Measurements from ENCODE around the gene GULP1.
"Not testable (repeated sequence)": the region's sequence is repeated elsewhere in the genome, so short reads cannot be mapped to it uniquely, and the experiment has no call there.

GULP1 gene

GRCh38 chr2:188557081-188557480 lies 265.4 kb downstream of the GULP1 start:
- H3K27ac ChIP-seq (ENCODE audit: low read depth, low read length): no peak overlapping the region
- H3K36me3 ChIP-seq (ENCODE audit: control insufficient read depth, low read length): no peaks in the 10 kb centered on the region

GRCh38 chr2:188559455-188559854 lies 267.8 kb downstream of the GULP1 start:
- not testable (repeated sequence) for H3K4me3 ChIP-seq (ENCODE audit: low read length); H3K9me2 ChIP-seq (replicated peaks; ENCODE audit: control insufficient read depth, low read length); H3K27ac ChIP-seq (ENCODE audit: low read depth, low read length); H3K4me2 ChIP-seq (ENCODE audit: low read length); H3K4me1 ChIP-seq (ENCODE audit: control insufficient read depth, low read length); H4K20me1 ChIP-seq (ENCODE audit: control insufficient read depth, insufficient read depth, low read depth, low read length); H3K9me3 ChIP-seq (ENCODE audit: control insufficient read depth, insufficient read depth, low read length); H3F3A ChIP-seq (ENCODE audit: control insufficient read depth, insufficient read depth); H3K36me3 ChIP-seq (ENCODE audit: control insufficient read depth, low read length); H3K27me3 ChIP-seq (ENCODE audit: control insufficient read depth, low read length); H3K79me2 ChIP-seq (ENCODE audit: control insufficient read depth, low read length)

More at GRCh38 chr2:188557081-188557480, 265.4 kb downstream of the GULP1 start:
- Histone ChIP-seq H3K27me3 (ENCODE audit: control insufficient read depth, low read length) (no peaks in the 10 kb centered on the region), H3K4me3 (ENCODE audit: low read length) (no peak overlapping the region), H3K9me2 (replicated peaks; ENCODE audit: control insufficient read depth, low read length) (no peaks in the 10 kb centered on the region), H3F3A (ENCODE audit: control insufficient read depth, insufficient read depth) (no peaks in the 10 kb centered on the region), H3K79me2 (ENCODE audit: control insufficient read depth, low read length) (no peaks in the 10 kb centered on the region), H3K4me2 (ENCODE audit: low read length) (no peak overlapping the region), H3K4me1 (ENCODE audit: control insufficient read depth, low read length) (no peaks in the 10 kb centered on the region), H3K9me3 (ENCODE audit: control insufficient read depth, insufficient read depth, low read length) (no peaks in the 10 kb centered on the region), H4K20me1 (ENCODE audit: control insufficient read depth, insufficient read depth, low read depth, low read length) (no peaks in the 10 kb centered on the region)
- TF ChIP-seq, protein P1, sequence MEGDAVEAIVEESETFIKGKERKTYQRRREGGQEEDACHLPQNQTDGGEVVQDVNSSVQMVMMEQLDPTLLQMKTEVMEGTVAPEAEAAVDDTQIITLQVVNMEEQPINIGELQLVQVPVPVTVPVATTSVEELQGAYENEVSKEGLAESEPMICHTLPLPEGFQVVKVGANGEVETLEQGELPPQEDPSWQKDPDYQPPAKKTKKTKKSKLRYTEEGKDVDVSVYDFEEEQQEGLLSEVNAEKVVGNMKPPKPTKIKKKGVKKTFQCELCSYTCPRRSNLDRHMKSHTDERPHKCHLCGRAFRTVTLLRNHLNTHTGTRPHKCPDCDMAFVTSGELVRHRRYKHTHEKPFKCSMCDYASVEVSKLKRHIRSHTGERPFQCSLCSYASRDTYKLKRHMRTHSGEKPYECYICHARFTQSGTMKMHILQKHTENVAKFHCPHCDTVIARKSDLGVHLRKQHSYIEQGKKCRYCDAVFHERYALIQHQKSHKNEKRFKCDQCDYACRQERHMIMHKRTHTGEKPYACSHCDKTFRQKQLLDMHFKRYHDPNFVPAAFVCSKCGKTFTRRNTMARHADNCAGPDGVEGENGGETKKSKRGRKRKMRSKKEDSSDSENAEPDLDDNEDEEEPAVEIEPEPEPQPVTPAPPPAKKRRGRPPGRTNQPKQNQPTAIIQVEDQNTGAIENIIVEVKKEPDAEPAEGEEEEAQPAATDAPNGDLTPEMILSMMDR (IDR thresholded peaks at IDR 0.05; ENCODE audit: low read depth, low read length, poor library complexity, severe bottlenecking): no peak
- no peak for TF ChIP-seq EZH2phosphoT487 (IDR thresholded peaks at IDR 0.05; ENCODE audit: borderline replicate concordance, low read length)

DNA sequence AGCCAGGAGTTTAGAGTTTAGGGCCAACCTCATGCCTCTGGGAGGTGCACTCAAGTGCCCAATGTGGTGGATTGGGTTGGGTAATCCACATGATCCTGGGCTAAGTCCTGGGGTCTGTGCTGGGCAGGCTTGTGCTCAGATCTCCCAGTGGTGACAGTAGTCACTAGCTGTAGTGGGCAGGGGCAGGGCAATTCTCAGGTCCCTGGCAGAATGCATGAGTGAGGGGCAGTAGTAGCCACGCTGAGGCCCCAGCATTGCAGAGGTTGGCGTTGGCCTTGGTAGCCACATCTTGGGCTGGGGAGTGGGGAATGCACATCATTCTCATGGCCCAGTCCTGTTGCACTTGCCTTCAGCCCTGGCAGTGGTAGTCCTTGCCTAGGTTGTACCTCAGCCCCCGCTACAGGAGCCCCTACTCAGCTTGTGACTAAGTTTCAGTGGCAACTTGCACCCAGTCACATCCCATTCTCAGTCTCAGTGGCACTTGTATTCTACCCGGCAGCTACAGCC lies 269.9 kb downstream of the GULP1 start:
- Histone ChIP-seq H3K27me3 (ENCODE audit: control insufficient read depth, low read length) (no peaks in the 10 kb centered on the region), H3K4me3 (ENCODE audit: low read length) (no peak overlapping the region), H3K36me3 (ENCODE audit: control insufficient read depth, low read length) (no peaks in the 10 kb centered on the region), H3F3A (ENCODE audit: control insufficient read depth, insufficient read depth) (no peaks in the 10 kb centered on the region), H3K9me2 (replicated peaks; ENCODE audit: control insufficient read depth, low read length) (no peaks in the 10 kb centered on the region), H3K4me1 (ENCODE audit: control insufficient read depth, low read length) (no peaks in the 10 kb centered on the region), H3K79me2 (ENCODE audit: control insufficient read depth, low read length) (no peaks in the 10 kb centered on the region), H3K4me2 (ENCODE audit: low read length) (no peak overlapping the region), H3K9me3 (ENCODE audit: control insufficient read depth, insufficient read depth, low read length) (no peaks in the 10 kb centered on the region), H3K27ac (ENCODE audit: low read depth, low read length) (no peak overlapping the region), H4K20me1 (ENCODE audit: control insufficient read depth, insufficient read depth, low read depth, low read length) (no peaks in the 10 kb centered on the region)
- no peak for TF ChIP-seq EZH2phosphoT487 (IDR thresholded peaks at IDR 0.05; ENCODE audit: borderline replicate concordance, low read length)
- TF ChIP-seq, protein P1 (IDR thresholded peaks at IDR 0.05; ENCODE audit: low read depth, low read length, poor library complexity, severe bottlenecking): no peak

GRCh38 chr2:188569431-188570165 lies 277.9 kb downstream of the GULP1 start:
- no peak overlapping the region for H3K4me3 ChIP-seq (ENCODE audit: low read length)
- no peaks in the 10 kb centered on the region for H3K79me2 ChIP-seq (ENCODE audit: control insufficient read depth, low read length)
- H3K9me2 ChIP-seq (replicated peaks; ENCODE audit: control insufficient read depth, low read length): no peaks in the 10 kb centered on the region
- H3K4me2 ChIP-seq (ENCODE audit: low read length): no peak overlapping the region
- no peak for TF ChIP-seq EZH2phosphoT487 (IDR thresholded peaks at IDR 0.05; ENCODE audit: borderline replicate concordance, low read length)
- TF ChIP-seq, protein P1 (IDR thresholded peaks at IDR 0.05; ENCODE audit: low read depth, low read length, poor library complexity, severe bottlenecking): no peak
- no peaks in the 10 kb centered on the region for H3K9me3 ChIP-seq (ENCODE audit: control insufficient read depth, insufficient read depth, low read length)
- H3F3A ChIP-seq (ENCODE audit: control insufficient read depth, insufficient read depth): no peaks in the 10 kb centered on the region
- H4K20me1 ChIP-seq (ENCODE audit: control insufficient read depth, insufficient read depth, low read depth, low read length): no peaks in the 10 kb centered on the region
- H3K27me3 ChIP-seq (ENCODE audit: control insufficient read depth, low read length): no peaks in the 10 kb centered on the region
- no peaks in the 10 kb centered on the region for H3K4me1 ChIP-seq (ENCODE audit: control insufficient read depth, low read length)
- H3K27ac ChIP-seq (ENCODE audit: low read depth, low read length): no peak overlapping the region
- no peaks in the 10 kb centered on the region for H3K36me3 ChIP-seq (ENCODE audit: control insufficient read depth, low read length)
